Thoracic aorta (tissue), 2 donors: ENCODE data around the gene SLC45A2. TPM values are rescaled to one million over a fixed set of nuclear protein-coding genes. Genes with fewer than 3 reads are reported as not detected.
"Not testable (repeated sequence)": the region's sequence is repeated elsewhere in the genome, so short reads cannot be mapped to it uniquely, and the experiment has no call there.

ENCODE experiments used
- ATAC-seq: fragments of 150-250 bp; one replicate; pipeline ENCODE4 v1.8.0; 2017; ENCODE audit warnings: low read depth; ENCODE audit not compliant: insufficient number of reproducible peaks, low FRiP score
- DNase-seq: peaks from one replicate; pipeline ENCODE4 v3.0.0-alpha.2; 2020; ENCODE audit warnings: low spot score
- H3K27ac ChIP-seq, 2 donors: fragments of 200-600 bp; sonication (generic); 1 replicate in 1 of 2; 2 replicates in 1 of 2; pipeline ENCODE4 v1.5.1; 2016; ENCODE audit warnings: mild to moderate bottlenecking in 2 of 2, moderate library complexity in 2 of 2
- H3K27me3 ChIP-seq: fragments of 200-600 bp; sonication (generic); replicated peaks from 2 replicates; pipeline ENCODE4 v1.6.0; 2016; ENCODE audit warnings: mild to moderate bottlenecking; ENCODE audit not compliant: insufficient read depth
- H3K36me3 ChIP-seq: fragments of 200-600 bp; sonication (generic); one replicate; pipeline ENCODE4 v1.5.1; 2016
- H3K4me1 ChIP-seq, 2 donors: fragments of 200-600 bp; sonication (generic); 1 replicate in 1 of 2; 2 replicates in 1 of 2; pipeline versions ENCODE4 v1.5.1 to v1.6.0; 2016; ENCODE audit warnings: low read depth in 2 of 2, mild to moderate bottlenecking in 1 of 2; ENCODE audit not compliant: control insufficient read depth in 1 of 2
- H3K4me3 ChIP-seq: fragments of 200-600 bp; sonication (generic); 2 replicates; pipeline ENCODE4 v1.5.1; 2016; ENCODE audit warnings: mild to moderate bottlenecking
- H3K9me3 ChIP-seq: fragments of 200-600 bp; sonication (generic); 2 replicates; pipeline ENCODE4 v1.5.1; 2016
- total RNA-seq, 2 donors: library from RNA; depleted of rRNA; stranded (reverse); fragments of >200 nt; gene quantifications; one replicate each; pipeline versions ENCODE4 v1.1.0 to v1.2.3, GENCODE V29; 2016
- TF ChIP-seq, protein P1 (sequence below): fragments of 200-600 bp; sonication (generic); IDR thresholded peaks from one replicate; pipeline ENCODE4 v1.5.1; 2019; ENCODE audit warnings: antibody characterized with exemption

SLC45A2 gene
- total RNA-seq, 2 donors from 2014 or later, result not detected

DNA sequence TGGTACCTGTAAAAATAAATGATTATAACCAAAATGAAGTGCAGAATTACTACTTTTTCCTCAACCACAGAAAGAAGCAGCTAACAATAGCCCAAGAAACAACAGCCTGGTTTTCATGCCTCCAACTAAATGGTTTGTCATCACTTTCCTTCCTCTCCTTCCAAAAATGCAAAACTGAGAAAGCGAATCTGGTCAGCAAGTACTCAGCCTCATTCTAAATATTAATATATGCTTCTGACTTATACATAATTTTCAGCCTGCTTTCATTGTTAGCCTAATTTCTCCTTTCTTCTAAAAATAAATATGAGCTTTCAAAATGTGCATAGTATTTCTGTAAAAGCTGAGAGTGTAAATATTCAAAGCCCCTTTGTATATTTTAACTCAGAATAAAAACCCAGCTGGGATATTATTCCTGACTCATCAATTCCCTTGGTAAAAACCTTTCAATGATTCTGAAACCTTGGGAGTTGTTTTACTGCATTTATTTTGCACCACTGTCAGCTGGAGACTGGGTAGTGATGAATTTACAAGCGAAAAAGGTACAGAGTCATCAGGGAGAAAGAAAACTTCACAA, 26.8 kb downstream of the SLC45A2 start:
- TF ChIP-seq, protein P1, sequence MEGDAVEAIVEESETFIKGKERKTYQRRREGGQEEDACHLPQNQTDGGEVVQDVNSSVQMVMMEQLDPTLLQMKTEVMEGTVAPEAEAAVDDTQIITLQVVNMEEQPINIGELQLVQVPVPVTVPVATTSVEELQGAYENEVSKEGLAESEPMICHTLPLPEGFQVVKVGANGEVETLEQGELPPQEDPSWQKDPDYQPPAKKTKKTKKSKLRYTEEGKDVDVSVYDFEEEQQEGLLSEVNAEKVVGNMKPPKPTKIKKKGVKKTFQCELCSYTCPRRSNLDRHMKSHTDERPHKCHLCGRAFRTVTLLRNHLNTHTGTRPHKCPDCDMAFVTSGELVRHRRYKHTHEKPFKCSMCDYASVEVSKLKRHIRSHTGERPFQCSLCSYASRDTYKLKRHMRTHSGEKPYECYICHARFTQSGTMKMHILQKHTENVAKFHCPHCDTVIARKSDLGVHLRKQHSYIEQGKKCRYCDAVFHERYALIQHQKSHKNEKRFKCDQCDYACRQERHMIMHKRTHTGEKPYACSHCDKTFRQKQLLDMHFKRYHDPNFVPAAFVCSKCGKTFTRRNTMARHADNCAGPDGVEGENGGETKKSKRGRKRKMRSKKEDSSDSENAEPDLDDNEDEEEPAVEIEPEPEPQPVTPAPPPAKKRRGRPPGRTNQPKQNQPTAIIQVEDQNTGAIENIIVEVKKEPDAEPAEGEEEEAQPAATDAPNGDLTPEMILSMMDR, result no peak
- H3K9me3 ChIP-seq, result no peaks in the 10 kb centered on the region

DNA sequence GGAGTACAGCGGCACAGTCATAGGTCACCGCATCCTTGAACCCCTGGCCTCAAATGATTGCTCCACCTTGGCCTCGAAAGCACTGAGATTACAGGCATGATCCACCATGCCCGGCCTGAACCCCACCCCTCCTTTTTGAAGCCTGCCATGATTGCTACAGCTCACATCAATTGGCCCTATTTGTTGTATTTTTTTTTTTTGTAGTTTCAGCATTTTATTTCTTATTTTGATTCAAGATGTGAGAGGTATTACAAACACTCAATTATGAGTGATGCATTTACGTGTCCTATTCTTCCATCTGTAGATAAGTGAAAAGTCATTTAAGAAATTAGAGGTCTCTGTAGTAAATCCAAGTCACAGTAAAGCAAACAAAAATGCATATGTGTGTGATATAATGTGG, 32.3 kb downstream of the SLC45A2 start:
- H3K27me3 ChIP-seq, H3K9me3 ChIP-seq, H3K4me1 ChIP-seq, H3K36me3 ChIP-seq, H3K4me3 ChIP-seq, H3K27ac ChIP-seq, DNase-seq, ATAC-seq: not testable (repeated sequence)

More for the DNA sequence above, 26.8 kb downstream of the SLC45A2 start:
- DNase-seq (no peak), ATAC-seq (no peak)
- Histone ChIP-seq H3K27ac (no peak overlapping the region), H3K27me3 (no peaks in the 10 kb centered on the region), H3K4me3 (no peak overlapping the region), H3K36me3 (no peaks in the 10 kb centered on the region), H3K4me1 (no peaks in the 10 kb centered on the region)

DNA sequence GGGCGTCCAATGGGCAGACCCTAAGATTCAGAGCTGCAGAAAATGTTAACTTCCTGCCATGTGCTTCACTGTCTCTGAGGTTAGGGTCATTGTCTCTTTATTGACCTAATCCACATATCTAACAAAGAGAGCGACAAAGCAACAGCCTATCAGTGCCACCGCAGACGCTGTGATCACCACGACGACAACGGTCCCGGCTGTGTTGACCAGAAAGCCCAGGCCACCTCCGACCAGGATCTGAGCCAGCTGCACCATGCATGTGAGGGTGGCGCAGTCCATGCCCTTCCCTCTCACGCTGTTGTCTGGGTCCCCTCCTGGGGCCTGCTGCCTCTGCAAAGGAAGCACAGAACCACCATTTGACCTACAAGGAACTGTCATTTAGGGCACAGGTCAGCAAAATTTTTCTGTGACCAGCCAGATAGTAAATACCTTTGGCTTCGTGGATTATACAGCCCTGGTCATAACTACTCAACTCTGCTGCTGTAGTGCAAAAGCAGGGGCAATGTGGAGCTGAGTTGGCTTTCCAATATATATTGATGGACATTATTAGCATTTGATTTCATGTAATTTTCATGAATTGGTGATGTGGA, 39.9 kb downstream of the SLC45A2 start:
- TF ChIP-seq, protein P1, result no peak

DNA sequence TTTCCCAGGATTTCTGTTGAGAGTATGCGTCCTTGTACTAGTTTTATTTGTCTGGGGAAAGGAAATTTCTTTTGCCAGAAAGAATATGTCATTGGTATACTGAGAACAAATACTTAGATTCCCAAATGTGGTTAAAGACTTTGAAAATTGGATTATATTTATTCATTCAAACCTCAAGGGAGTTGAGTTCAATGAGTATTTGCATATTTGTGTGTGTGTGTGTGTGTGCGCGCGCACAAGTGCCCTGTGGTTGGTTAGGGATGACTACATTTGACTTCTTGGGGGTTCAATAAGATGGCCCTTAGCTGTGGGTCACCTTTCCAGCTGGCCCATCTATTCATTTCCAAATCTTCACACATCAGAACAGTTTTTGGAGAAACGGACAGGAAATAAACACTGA, 43.4 kb downstream of the SLC45A2 start:
- H3K4me1 ChIP-seq, result peaks cover 6 to 18% of the 10 kb centered on the region in 2 donors
- H3K4me3 ChIP-seq, result no peak overlapping the region
- H3K9me3 ChIP-seq, result no peaks in the 10 kb centered on the region
- DNase-seq (no peak), ATAC-seq (no peak)
- no peaks in the 10 kb centered on the region for H3K36me3 ChIP-seq
- H3K27ac ChIP-seq, result no peak overlapping the region
- TF ChIP-seq, protein P1, result no peak
- H3K27me3 ChIP-seq, result peaks cover 16% of the 10 kb centered on the region

More for the DNA sequence above, 39.9 kb downstream of the SLC45A2 start:
- Histone ChIP-seq H3K9me3 (no peaks in the 10 kb centered on the region), H3K4me3 (no peak overlapping the region), H3K27me3 (peaks cover 7% of the 10 kb centered on the region), H3K27ac (no peak overlapping the region), H3K4me1 (no peaks in the 10 kb centered on the region), H3K36me3 (no peaks in the 10 kb centered on the region)
- ATAC-seq (no peak), DNase-seq (no peak)

DNA sequence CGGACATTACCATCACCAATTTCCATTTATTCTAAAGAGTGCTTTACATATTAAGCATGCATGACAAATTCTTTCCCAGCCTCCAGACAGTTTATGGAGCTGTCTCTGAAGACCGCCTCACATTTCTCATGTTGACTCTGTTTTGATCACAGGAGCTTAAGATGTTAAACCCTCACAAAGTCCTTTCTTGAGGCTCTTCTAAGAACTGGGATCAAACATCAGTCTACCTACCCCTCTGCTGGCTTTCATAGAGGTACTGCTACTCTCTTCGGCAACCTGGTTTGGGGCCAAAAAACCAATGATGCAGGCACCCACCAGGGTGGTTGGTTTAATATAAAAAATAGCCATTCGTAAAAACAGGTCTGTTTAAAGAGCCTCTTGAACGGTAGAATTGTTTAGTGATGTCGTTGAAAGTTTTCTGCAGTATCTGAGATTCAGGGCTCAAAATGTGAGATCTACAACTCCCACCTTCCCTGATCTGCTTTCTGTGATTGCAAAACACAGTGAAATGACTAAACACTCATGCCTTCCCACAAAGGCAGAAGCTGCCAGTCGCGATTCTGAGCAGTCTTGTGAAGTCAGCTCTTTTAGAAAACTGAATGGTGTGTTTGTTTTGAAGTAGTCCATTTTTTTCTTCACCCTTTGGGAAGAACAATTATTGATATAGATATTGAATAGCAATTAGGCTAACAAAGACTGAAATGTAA, 44.8 kb downstream of the SLC45A2 start:
- no peak for DNase-seq
- Histone ChIP-seq H3K36me3 (no peaks in the 10 kb centered on the region), H3K9me3 (no peaks in the 10 kb centered on the region), H3K4me3 (no peak overlapping the region), H3K4me1 (peaks cover 10 to 25% of the 10 kb centered on the region in 2 donors), H3K27ac (no peak overlapping the region), H3K27me3 (peaks cover 16% of the 10 kb centered on the region)
- TF ChIP-seq, protein P1, result no peak
- ATAC-seq, result no peak
